Measurements from ENCODE around the gene ZNF474.

ZNF474 gene

GRCh38 chr5:122114501-122114900 is 14.8 kb upstream of the ZNF474 start:
- no peak for DNase-seq (ENCODE audit: extremely low read depth in 1 of 2, low read depth in 1 of 2)

- DNase-seq (ENCODE audit: extremely low read depth in 1 of 2, low read depth in 1 of 2), result no peak
Observed at GRCh38 chr5:122118356-122118948, 10.9 kb upstream of the ZNF474 start.

GRCh38 chr5:122119205-122119604 is 10.1 kb upstream of the ZNF474 start:
- DNase-seq (ENCODE audit: extremely low read depth in 1 of 2, low read depth in 1 of 2), result no peak

- DNase-seq (ENCODE audit: extremely low read depth in 1 of 2, low read depth in 1 of 2), result no peak
Observed at GRCh38 chr5:122120493-122120892, 8.9 kb upstream of the ZNF474 start.

- no peak for DNase-seq (ENCODE audit: extremely low read depth in 1 of 2, low read depth in 1 of 2)
Observed at GRCh38 chr5:122120957-122121356, 8.4 kb upstream of the ZNF474 start.

- no peak for DNase-seq (ENCODE audit: extremely low read depth in 1 of 2, low read depth in 1 of 2)
Observed at GRCh38 chr5:122121479-122122465, 7.6 kb upstream of the ZNF474 start.

GRCh38 chr5:122124766-122125165 is 4.6 kb upstream of the ZNF474 start:
- DNase-seq (ENCODE audit: extremely low read depth in 1 of 2, low read depth in 1 of 2), result no peak

GRCh38 chr5:122126177-122126755 is 3.1 kb upstream of the ZNF474 start:
- DNase-seq (ENCODE audit: extremely low read depth in 1 of 2, low read depth in 1 of 2), result no peak

GRCh38 chr5:122126756-122127321 is 2.5 kb upstream of the ZNF474 start:
- no peak for DNase-seq (ENCODE audit: extremely low read depth in 1 of 2, low read depth in 1 of 2)

GRCh38 chr5:122130152-122130551 is 806 bp downstream of the ZNF474 start:
- no peak for DNase-seq (ENCODE audit: extremely low read depth in 1 of 2, low read depth in 1 of 2)

GRCh38 chr5:122137702-122138101 is 8.4 kb downstream of the ZNF474 start:
- DNase-seq (ENCODE audit: extremely low read depth in 1 of 2, low read depth in 1 of 2), result no peak

- DNase-seq (ENCODE audit: extremely low read depth in 1 of 2, low read depth in 1 of 2), result no peak
Observed at GRCh38 chr5:122138356-122138755, 9.0 kb downstream of the ZNF474 start.

- DNase-seq (ENCODE audit: extremely low read depth in 1 of 2, low read depth in 1 of 2), result no peak
Observed at GRCh38 chr5:122140900-122141299, 11.6 kb downstream of the ZNF474 start.

- no peak for DNase-seq (ENCODE audit: extremely low read depth in 1 of 2, low read depth in 1 of 2)
Observed at GRCh38 chr5:122141751-122142150, 12.4 kb downstream of the ZNF474 start.

- no peak for DNase-seq (ENCODE audit: extremely low read depth in 1 of 2, low read depth in 1 of 2)
Observed at GRCh38 chr5:122142480-122143164, 13.3 kb downstream of the ZNF474 start.

- no peak for DNase-seq (ENCODE audit: extremely low read depth in 1 of 2, low read depth in 1 of 2)
Observed at GRCh38 chr5:122144236-122144635, 14.9 kb downstream of the ZNF474 start.

GRCh38 chr5:122145906-122146305 is 16.6 kb downstream of the ZNF474 start:
- DNase-seq (ENCODE audit: extremely low read depth in 1 of 2, low read depth in 1 of 2), result no peak

GRCh38 chr5:122149321-122150090 is 20.2 kb downstream of the ZNF474 start:
- no peak for DNase-seq (ENCODE audit: extremely low read depth in 1 of 2, low read depth in 1 of 2)

GRCh38 chr5:122150215-122150614 is 20.9 kb downstream of the ZNF474 start:
- DNase-seq (ENCODE audit: extremely low read depth in 1 of 2, low read depth in 1 of 2), result no peak

- DNase-seq (ENCODE audit: extremely low read depth in 1 of 2, low read depth in 1 of 2), result no peak
Observed at GRCh38 chr5:122151640-122152039, 22.3 kb downstream of the ZNF474 start.
